ENCODE results near the gene MPIG6B.
"Not testable (repeated sequence)": the region's sequence is repeated elsewhere in the genome, so short reads cannot be mapped to it uniquely, and the experiment has no call there.

The MPIG6B gene

DNA sequence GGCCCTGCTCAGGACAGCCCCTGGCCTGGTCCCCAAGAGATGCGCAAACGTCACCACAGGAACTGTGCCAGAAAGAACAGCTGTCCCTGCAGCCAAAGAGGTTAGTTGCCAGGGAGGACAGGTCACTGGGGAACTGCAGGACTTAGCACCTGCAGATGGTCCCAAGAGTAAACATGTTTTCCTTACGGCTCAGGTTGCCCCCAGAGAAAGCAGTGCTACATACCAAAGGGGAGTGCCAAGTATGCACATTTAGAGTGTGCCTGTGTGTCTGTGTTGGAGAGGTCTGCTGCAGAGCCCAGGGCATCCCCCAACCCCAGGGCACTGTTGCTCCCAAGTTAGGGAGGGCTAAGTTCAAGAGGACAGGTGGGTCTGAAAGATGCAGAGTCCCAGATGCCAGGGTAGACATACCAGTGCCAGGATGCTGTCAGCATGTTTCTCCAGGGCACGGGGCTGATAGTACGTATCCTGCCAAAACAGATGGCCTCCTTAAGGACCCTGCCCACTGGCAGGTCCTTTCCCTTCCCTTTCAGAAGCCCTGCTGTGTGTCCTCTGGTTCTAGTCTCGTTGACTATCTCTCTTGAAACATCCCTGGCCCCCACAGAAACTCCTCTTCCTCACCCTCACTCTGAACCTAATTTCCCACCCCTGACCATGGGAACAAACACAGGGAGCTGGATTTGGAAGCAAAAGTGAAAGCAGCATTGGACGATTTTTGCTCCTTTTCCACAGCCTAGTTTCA is 21.3 kb upstream of the MPIG6B start:
- peak; percentile 12 for DNase-seq

DNA sequence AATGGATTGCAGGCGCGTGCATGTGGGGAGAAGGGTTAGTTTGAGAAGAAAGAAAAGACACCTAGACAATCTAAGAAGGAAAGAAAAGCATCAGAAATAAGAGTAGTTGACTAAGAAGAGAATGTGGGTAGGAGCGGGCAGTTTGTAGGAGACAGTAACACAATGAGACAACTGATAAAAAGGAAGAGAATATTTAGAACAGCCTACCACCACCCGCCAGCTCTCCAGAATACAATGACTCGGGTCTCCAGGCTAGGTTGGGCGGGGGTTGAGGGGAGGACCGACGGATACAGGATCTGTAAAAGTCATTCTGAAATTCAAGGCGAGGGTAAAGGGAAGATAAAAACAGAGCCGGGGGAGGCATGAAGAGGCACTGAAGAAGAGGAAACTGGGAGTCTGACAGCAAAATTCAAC is 20.8 kb upstream of the MPIG6B start:
- DNase-seq, result no peak

GRCh38 chr6:31702819-31703716 is 20.1 kb upstream of the MPIG6B start, which contains the start of gene ABHD16A:
Gene ABHD16A (minus strand): TSS chr6:31703324. CDS start chr6:31703281, 43 bp downstream.
- peak; percentile 88 for DNase-seq

GRCh38 chr6:31705931-31706330 is 17.2 kb upstream of the MPIG6B start:
- no peak for DNase-seq

GRCh38 chr6:31706599-31706998 is 16.6 kb upstream of the MPIG6B start, which contains the start of gene LY6G6F:
Gene LY6G6F (plus strand): TSS chr6:31706866. CDS start chr6:31706907, 41 bp downstream.
- no peak for DNase-seq

DNA sequence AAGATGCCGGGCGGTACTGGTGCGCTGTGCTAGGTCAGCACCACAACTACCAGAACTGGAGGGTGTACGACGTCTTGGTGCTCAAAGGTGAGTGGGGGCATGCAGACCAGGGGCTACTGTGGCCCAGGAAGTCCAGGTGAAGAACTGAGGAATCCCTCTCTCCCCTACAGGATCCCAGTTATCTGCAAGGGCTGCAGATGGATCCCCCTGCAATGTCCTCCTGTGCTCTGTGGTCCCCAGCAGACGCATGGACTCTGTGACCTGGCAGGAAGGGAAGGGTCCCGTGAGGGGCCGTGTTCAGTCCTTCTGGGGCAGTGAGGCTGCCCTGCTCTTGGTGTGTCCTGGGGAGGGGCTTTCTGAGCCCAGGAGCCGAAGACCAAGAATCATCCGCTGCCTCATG is 15.5 kb upstream of the MPIG6B start:
- DNase-seq, result no peak

DNA sequence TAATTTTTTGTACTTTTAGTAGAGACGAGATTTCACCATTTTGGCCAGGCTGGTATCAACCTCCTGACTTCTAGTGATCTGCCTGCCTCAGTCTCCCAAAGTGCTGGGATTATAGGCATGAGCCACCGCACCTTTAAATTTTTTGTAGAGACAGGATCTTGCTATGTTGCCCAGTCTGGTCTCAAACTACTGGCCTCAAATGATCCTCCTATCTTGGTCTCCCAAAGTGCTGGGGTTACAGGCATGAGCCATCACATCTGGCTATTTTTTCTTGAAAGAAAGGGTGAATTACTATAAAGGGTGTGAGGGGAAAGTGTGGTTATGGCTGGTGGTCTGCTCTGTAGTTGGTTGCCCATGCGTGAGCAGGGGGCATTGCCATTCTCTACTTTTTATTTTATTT is 14.9 kb upstream of the MPIG6B start:
- no peak for DNase-seq

GRCh38 chr6:31709157-31709556 is 14.0 kb upstream of the MPIG6B start:
- not testable (repeated sequence) for DNase-seq

GRCh38 chr6:31710523-31711219 is 12.5 kb upstream of the MPIG6B start:
- no peak for DNase-seq

DNA sequence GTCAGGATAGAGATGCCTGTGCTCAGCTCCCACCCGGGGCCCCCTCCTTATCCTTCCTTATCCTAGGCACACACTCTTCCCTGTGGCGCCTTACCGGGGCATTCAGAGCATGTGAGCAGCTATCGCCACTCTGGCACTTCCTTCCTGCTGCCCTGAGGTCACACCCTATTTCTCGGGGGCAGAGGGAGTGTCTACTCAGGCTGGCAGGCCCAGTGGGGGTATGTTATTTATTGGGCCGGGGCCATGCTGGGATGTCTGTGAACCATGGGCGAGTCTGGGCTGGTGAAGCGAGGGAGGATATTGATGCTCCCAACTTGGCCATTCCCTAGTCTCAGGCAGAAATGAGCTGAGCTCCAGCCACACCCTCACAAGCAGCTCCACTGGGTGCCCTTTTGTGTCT is 11.9 kb upstream of the MPIG6B start:
- DNase-seq, result no peak

DNA sequence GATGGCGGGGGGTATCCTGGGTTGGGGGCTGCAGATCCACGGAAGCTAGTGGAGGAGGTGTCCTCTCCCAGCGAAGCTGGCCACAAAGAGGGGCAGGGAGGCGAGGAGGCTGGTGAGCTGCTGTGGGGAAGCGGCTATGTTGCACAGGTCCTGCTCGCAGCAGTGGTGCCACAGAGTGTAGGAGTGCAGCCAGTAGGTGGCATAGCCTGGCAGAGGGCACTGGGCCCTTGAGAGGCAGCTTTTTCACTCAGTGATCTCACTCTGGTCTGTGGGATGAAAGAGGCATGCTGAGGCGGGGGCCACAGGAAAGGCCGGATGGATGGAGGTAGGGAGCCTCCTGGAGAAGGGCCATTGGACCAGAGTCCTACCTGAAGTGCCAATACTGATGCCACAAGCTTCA is 10.9 kb upstream of the MPIG6B start:
- DNase-seq, result no peak

DNA sequence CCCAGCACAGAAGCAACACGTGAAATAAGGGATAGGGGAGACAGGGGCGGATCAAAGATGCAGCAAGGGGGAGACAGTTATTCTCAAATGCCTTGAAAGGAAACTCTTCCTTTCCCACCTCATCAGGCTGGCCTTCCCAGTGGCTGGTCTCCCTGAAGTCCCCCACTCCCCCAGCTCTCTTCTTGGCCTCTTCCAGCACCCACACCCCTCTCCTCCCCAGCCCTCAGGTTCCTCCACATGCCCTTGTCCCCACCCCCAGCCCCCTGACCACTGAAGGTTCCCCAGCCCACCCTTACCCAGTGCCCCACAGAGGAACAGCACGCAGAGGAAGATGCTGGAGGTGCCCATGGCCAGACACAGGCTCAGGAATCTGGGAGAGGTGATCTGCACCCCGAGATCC is 9.7 kb upstream of the MPIG6B start:
- no peak for DNase-seq

DNA sequence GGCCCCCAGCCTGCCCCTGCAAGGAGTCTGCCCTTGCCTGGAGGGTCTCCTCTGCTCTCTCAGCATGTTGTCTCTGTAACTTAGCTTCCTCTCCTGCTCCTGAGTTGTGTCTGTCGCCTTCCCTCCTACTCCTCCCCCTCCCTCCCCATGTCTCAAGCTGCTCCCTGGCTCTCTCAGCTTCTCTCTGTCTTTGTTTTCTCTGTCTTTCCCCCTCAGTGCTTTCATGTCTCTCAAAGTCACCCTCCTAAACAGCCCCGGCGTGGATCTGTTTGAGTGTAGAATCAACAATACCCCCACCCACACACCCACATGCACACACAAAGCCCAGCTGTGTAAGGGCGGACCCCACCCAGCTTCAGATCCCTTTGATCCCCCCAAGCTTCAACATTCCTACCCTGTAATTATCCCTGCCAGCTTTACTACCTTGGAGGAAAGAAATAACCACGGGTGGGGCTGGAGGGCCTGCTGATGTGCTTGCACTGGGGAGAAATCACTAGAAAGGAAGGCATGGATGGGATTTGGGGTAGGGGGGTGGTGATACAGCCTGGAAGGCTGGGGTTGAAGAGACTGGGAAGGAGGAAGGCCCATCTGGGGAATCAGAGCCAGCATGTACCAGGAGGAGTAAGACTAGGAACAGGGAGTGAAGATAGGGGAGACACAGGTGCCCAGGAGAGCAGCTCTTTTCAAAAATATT is 9.0 kb upstream of the MPIG6B start:
- no peak for DNase-seq

DNA sequence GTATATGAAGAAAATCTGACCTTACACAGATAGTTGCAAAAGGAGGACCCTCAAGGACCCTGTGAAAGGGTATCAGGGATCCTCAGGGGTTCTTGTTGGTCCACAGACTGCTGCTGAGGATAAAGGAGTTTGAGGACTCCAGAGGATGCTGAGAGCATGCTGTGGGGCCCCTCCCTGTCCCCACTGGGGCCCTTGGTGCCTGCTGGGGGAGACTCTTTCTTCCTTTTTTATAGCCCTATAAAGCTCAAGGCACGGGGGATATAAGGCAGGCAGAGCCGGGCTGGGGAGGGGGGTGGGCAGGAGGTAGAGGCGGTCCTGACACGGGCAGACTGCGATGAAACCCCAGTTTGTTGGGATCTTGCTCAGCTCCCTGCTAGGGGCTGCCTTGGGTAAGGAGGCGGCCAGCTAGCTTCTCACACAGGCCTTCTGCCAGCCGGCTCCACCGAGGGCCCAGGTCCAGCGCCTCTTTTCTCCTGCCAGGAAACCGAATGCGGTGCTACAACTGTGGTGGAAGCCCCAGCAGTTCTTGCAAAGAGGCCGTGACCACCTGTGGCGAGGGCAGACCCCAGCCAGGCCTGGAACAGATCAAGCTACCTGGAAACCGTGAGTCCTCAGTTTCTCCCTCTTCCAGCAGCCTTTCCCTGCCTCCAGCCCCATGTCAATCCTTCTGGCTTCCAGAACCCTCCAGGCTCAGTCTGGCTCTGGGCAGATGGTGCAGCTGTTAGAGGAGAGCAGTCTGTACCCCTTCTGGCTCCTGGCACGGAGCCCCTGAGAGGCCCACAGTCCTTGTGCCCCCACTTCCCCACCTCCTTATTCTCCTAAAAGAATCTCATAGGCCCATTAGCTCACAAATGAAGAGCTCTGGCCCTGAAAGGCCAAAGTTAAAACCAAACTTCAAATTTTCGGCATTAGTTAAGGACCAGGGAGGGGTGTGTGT is 7.9 kb upstream of the MPIG6B start, which contains the start of gene LY6G6D:
TSS of gene LY6G6D (plus strand) at position 327 of the 937 bp plus-strand sequence. CDS start at position 335, 8 bp downstream.
- no peak for DNase-seq

GRCh38 chr6:31717499-31718222 is 5.5 kb upstream of the MPIG6B start:
- no peak for DNase-seq

GRCh38 chr6:31718265-31718664 is 4.9 kb upstream of the MPIG6B start:
- DNase-seq, result no peak

GRCh38 chr6:31719001-31719400 is 4.2 kb upstream of the MPIG6B start:
- no peak for DNase-seq

GRCh38 chr6:31720196-31720770 is 2.9 kb upstream of the MPIG6B start:
- DNase-seq, result no peak

GRCh38 chr6:31721351-31722020 is 1.7 kb upstream of the MPIG6B start, which contains the start of gene LY6G6C:
Gene LY6G6C (minus strand): TSS chr6:31721746. CDS start chr6:31721679, 67 bp downstream.
- no peak for DNase-seq

- no peak for DNase-seq
These were observed 1.0 kb upstream of the MPIG6B start for GRCh38 chr6:31722173-31722572.

All from NCI-H1092 (cell line).